NCI-H2196 treated with DMSO at 0.1 percent for 48 hours (cell line): ENCODE results near the gene CBX2.
A peak's percentile ranks its signal among the peaks of the same experiment; 100 is the strongest.
"Not testable (repeated sequence)": the region's sequence is repeated elsewhere in the genome, so short reads cannot be mapped to it uniquely, and the experiment has no call there.

Experiments used
- DNase-seq: peaks from one replicate; lab custom pipeline; 2025; ENCODE audit not compliant: unreplicated experiment; lab: John Stamatoyannopoulos, UW

Gene CBX2

GRCh38 chr17:79769570-79770506 lies 8.1 kb upstream of the CBX2 start:
- DNase-seq = no peak

- no peak for DNase-seq
Observed at GRCh38 chr17:79771276-79771675, 6.7 kb upstream of the CBX2 start.

- not testable (repeated sequence) for DNase-seq
Observed at GRCh38 chr17:79772726-79773125, 5.2 kb upstream of the CBX2 start.

- no peak for DNase-seq
Observed at GRCh38 chr17:79774561-79774975, 3.4 kb upstream of the CBX2 start.

- DNase-seq = no peak
Observed at GRCh38 chr17:79775632-79776031, 2.3 kb upstream of the CBX2 start.

- DNase-seq = no peak
Observed at GRCh38 chr17:79776376-79777119, 1.4 kb upstream of the CBX2 start.

GRCh38 chr17:79777120-79777893 lies 641 bp upstream of the CBX2 start:
- peak; percentile 56 for DNase-seq

GRCh38 chr17:79778504-79779083 lies 646 bp downstream of the CBX2 start:
- no peak for DNase-seq

- DNase-seq = no peak
Observed at GRCh38 chr17:79779084-79779529, 1.2 kb downstream of the CBX2 start.

- DNase-seq = no peak
Observed at GRCh38 chr17:79779661-79780365, 1.9 kb downstream of the CBX2 start.

- no peak for DNase-seq
Observed at GRCh38 chr17:79781012-79781650, 3.2 kb downstream of the CBX2 start.

- DNase-seq = no peak
Observed at GRCh38 chr17:79781736-79782575, 4.0 kb downstream of the CBX2 start.

GRCh38 chr17:79783891-79784290 lies 5.9 kb downstream of the CBX2 start:
- DNase-seq = no peak

- DNase-seq = no peak
Observed at GRCh38 chr17:79784353-79785016, 6.5 kb downstream of the CBX2 start.

- DNase-seq = no peak
Observed at GRCh38 chr17:79785017-79785899, 7.3 kb downstream of the CBX2 start.

GRCh38 chr17:79785900-79786810 lies 8.2 kb downstream of the CBX2 start:
- no peak for DNase-seq
